ENCODE measurements around the gene ASAP3. TPM values are rescaled to one million over a fixed set of nuclear protein-coding genes. Genes with fewer than 3 reads are reported as not detected.

The ASAP3 gene
- total RNA-seq (2014; rRNA removed; shearing (Covaris generic)), result 27.3 and 37.1 TPM in 2 replicates
- 13.9 and 14.1 TPM in 2 replicates for polyA plus RNA-seq (2016; fragmentation: Nextera tagmentation; extraction: Ambion mirVana)

DNA sequence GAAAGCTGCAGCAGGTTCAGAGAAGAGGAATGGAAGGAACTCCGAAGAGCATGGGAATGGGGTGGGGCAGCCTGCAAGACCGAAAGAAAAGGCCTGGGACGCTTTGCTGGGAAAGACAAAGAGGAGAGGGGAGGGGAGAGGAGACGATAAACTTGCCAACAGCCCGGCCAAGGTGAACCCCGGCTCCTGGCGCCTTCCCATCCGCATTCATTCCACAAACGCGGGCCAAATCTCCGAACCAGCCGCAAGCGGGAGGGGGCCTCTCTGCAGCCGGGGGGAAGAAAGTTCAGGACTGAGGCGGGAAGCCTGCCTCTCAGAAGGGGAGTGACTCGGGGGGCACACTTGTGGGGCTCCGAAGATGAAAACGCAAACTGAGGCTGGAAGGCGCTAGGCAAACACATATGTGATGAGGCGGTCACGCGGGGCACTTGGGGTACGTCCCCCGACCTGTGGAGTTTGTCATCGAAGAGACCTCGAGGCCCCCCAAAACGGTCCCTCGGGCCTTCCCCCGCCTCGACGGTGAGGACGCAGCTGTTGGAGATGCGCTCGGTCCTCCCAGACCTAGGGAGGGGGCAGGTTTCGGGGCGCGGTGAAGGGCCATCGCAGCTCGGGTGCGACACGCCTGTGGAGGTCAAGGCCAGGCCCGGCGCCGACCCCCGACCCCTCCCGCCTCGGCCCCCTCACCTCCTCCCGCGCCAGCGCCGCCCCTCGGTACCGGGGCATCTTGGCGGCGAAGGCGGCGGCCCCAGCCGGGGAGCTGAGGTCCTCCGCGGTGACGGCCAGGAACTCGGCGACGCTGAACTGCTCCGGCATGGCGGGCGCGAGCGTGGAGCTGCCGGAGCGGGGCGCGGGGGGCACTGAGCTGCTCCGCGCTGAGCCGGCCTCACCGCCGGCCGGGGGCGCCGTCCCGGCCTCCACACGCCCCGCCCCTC, at the start of gene ASAP3:
Gene ASAP3 (minus strand): TSS at position 859 of the 932 bp plus-strand sequence. CDS start 46 bp downstream, at position 813.
- Histone ChIP-seq H3K9me2 (ENCODE audit: insufficient read depth) (no peaks in the 10 kb centered on the region), H3K4me2 (ENCODE audit: unreplicated experiment) (peak within 1 kb of the TSS; percentile 77), H3K79me2 (ENCODE audit: insufficient read depth) (peaks cover 30% of the 10 kb centered on the region), H3K4me3 (peak within 1 kb of the TSS; percentile 79), H3K4me1 (ENCODE audit: insufficient read depth) (peaks cover 7% of the 10 kb centered on the region), H3K27ac (peak within 1 kb of the TSS; percentile 21), H4K20me1 (ENCODE audit: insufficient read depth) (no peaks in the 10 kb centered on the region), H3K36me3 (ENCODE audit: low read depth) (no peaks in the 10 kb centered on the region), H3K9ac (peak within 1 kb of the TSS; percentile 77), H3K9me3 (ENCODE audit: low read depth) (no peaks in the 10 kb centered on the region), H3K27me3 (replicated peaks; ENCODE audit: insufficient read depth) (no peaks in the 10 kb centered on the region), H3F3A (ENCODE audit: insufficient read depth) (peaks cover 12% of the 10 kb centered on the region; the same call in 1 of the 2 replicates), H2AFZ (peak within 1 kb of the TSS; percentile 78)
- TF ChIP-seq EZH2 (IDR thresholded peaks at IDR 0.05; ENCODE audit: insufficient read depth, poor library complexity, severe bottlenecking) (no peak), EZH2phosphoT487 (IDR thresholded peaks at IDR 0.05; ENCODE audit: insufficient read depth, low read depth) (no peak)
- WGBS, 2 experiments (ENCODE audit: low coverage in 1 of 2, low lambda C conversion rate in 2 of 2, missing lambda C conversion rate in 2 of 2), result 1 to 2% methylated on average over 42 to 45 of the region's 84 CpGs
- peak; percentile 63 for DNase-seq
- in situ Hi-C loops (cut with MboI), result no loop called here

DNA sequence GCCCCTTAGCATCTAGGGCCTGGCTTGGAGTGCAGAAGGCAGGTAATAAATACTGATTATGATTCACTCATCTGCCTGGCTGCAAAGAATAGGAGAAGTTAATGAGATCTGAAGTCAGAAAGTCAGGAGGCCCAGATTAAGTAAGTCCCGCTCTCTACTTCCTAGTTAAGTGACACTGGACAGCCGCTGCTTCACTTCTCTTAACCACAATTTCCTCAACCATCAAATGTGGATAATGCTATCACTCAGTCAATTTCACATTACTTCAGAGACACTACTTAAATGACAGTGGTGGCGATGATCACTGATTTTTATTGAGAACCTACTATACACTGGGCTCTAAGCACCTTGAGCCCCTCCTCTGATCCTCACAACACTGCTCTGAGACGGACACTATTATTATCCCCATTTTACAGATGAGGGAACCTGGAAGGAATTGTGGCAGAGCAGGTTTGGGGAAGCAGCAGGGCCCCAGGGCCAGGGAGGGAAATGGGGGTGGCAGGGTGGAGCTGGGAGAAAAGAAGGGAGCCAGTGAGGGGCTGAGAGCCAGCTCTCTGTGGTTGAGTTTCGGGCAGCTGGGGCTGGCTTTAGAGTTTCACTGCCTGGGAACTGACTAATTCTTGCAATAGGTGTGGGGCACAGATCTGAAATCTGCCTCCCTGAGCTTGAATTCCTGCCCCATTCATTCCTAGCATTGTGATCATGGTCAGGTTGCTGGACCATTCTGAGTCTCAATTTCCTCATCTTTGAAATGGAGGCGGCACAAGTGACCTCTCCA, 49.5 kb upstream of the ASAP3 start:
- TF ChIP-seq EZH2phosphoT487 (IDR thresholded peaks at IDR 0.05; ENCODE audit: insufficient read depth, low read depth) (no peak), EZH2 (IDR thresholded peaks at IDR 0.05; ENCODE audit: insufficient read depth, poor library complexity, severe bottlenecking) (no peak)
- H3K9ac ChIP-seq, result no peak overlapping the region
- in situ Hi-C loops (cut with MboI), result no loop called here

DNA sequence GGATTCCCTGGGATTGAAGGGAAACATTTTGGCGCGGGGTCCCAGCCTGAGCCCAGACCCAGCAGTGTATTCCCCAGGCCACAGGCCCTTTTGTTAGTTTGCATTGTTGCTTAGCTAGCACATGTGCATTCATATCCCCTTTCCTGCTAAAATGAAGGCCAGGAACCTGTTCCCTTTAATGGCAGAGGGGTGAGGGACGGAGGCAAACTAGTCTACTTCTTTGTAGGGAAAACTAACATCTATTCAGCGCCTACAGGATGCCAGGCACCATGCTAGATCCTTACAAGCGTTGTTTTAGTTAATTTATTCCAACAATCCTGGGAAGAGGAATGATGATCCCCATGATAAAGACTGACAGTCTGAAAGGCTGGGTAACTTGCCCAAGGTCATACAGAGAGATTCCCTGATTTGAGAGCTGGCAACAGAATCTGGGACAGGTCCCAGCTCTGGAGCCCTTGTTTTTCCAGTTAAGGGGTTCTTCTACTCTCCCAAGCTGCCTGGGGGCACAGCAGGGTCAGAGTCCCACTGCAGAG, 47.6 kb upstream of the ASAP3 start:
- in situ Hi-C loops (cut with MboI), result no loop called here
- H3K27me3 ChIP-seq (replicated peaks; ENCODE audit: insufficient read depth), result no peaks in the 10 kb centered on the region
- H3K4me2 ChIP-seq (ENCODE audit: unreplicated experiment), result peak overlapping the region; percentile 87
- no peak for DNase-seq
- H4K20me1 ChIP-seq (ENCODE audit: insufficient read depth), result no peaks in the 10 kb centered on the region
- 58 to 63% methylated on average over 5 of the region's 5 CpGs for WGBS, 2 experiments (ENCODE audit: low coverage in 1 of 2, low lambda C conversion rate in 2 of 2, missing lambda C conversion rate in 2 of 2)
- peak overlapping the region; percentile 60 for H3K4me3 ChIP-seq
- 0 out of 2 replicates have a peak, but pooled peaks cover 3% of the 10 kb centered on the region for H3K4me1 ChIP-seq (ENCODE audit: insufficient read depth)
- no peaks in the 10 kb centered on the region for H3K9me3 ChIP-seq (ENCODE audit: low read depth)
- TF ChIP-seq EZH2phosphoT487 (IDR thresholded peaks at IDR 0.05; ENCODE audit: insufficient read depth, low read depth) (no peak), EZH2 (IDR thresholded peaks at IDR 0.05; ENCODE audit: insufficient read depth, poor library complexity, severe bottlenecking) (no peak)
- no peaks in the 10 kb centered on the region for H3K9me2 ChIP-seq (ENCODE audit: insufficient read depth)
- H3K36me3 ChIP-seq (ENCODE audit: low read depth), result no peaks in the 10 kb centered on the region
- H3K79me2 ChIP-seq (ENCODE audit: insufficient read depth), result no peaks in the 10 kb centered on the region
- peaks cover 19% of the 10 kb centered on the region for H3F3A ChIP-seq (ENCODE audit: insufficient read depth)
- H3K27ac ChIP-seq, result no peak overlapping the region
- H3K9ac ChIP-seq, result no peak overlapping the region; the same call in 1 of the 2 replicates
- peak overlapping the region; percentile 91 for H2AFZ ChIP-seq

More for the DNA sequence above, 49.5 kb upstream of the ASAP3 start:
- Histone ChIP-seq H3K36me3 (ENCODE audit: low read depth) (no peaks in the 10 kb centered on the region), H3K9me2 (ENCODE audit: insufficient read depth) (no peaks in the 10 kb centered on the region), H3K4me3 (no peak overlapping the region), H4K20me1 (ENCODE audit: insufficient read depth) (no peaks in the 10 kb centered on the region), H3K9me3 (ENCODE audit: low read depth) (no peaks in the 10 kb centered on the region), H3K27me3 (replicated peaks; ENCODE audit: insufficient read depth) (no peaks in the 10 kb centered on the region), H3K4me1 (ENCODE audit: insufficient read depth) (peaks cover 11% of the 10 kb centered on the region), H2AFZ (no peak overlapping the region), H3F3A (ENCODE audit: insufficient read depth) (peaks cover 24% of the 10 kb centered on the region), H3K27ac (no peak overlapping the region), H3K4me2 (ENCODE audit: unreplicated experiment) (no peak overlapping the region), H3K79me2 (ENCODE audit: insufficient read depth) (no peaks in the 10 kb centered on the region)
- no peak for DNase-seq
- WGBS, 2 experiments (ENCODE audit: low coverage in 1 of 2, low lambda C conversion rate in 2 of 2, missing lambda C conversion rate in 2 of 2), result 95 to 97% methylated on average over 6 of the region's 6 CpGs

Measured in GM23248 (cell line).